Measurements from ENCODE around the gene HTR3D.
"Not testable (repeated sequence)": the region's sequence is repeated elsewhere in the genome, so short reads cannot be mapped to it uniquely, and the experiment has no call there.

Gene HTR3D, protein sequence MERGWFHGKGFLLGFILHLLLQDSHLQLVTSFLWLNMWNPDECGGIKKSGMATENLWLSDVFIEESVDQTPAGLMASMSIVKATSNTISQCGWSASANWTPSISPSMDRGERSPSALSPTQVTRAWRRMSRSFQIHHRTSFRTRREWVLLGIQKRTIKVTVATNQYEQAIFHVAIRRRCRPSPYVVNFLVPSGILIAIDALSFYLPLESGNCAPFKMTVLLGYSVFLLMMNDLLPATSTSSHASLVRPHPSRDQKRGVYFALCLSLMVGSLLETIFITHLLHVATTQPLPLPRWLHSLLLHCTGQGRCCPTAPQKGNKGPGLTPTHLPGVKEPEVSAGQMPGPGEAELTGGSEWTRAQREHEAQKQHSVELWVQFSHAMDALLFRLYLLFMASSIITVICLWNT

GRCh38 chr3:184031187-184031792, at the start of gene HTR3D:
Gene HTR3D (plus strand): TSS chr3:184031742. CDS start chr3:184031742, 0 bp downstream.
- no peak for DNase-seq (ENCODE audit: low spot score)

DNA sequence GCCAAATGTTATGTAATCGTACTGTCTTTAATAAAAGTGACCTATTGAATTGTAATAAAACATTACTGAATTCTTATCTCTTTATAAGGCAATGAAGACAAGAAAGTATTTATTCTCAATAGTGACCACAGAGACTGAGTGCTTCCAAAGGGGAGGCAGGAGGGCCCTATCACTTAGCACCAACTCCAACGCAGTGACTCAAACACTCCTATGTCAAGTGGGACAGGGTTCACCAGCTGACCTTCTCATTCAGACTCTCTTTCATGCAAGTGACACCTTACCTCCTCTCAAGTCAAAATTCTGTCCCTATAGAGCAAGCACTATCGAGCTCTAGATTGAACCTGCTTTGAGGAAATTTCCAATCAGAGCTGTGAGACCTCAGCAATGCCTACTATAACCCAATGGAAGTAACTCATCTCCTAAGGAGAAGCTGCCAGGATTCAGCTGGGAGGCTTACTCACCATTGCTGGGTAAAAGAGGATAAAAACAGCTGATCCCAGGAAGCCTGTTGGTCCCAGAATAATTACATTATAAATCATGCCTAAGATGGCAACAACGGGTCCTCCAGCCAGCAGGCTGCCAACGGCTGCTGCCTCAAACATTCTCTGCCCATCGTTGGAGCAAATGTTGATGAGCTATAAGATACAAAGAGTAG, 49.4 kb upstream of the HTR3D start:
- no peak for DNase-seq (ENCODE audit: low spot score)

DNA sequence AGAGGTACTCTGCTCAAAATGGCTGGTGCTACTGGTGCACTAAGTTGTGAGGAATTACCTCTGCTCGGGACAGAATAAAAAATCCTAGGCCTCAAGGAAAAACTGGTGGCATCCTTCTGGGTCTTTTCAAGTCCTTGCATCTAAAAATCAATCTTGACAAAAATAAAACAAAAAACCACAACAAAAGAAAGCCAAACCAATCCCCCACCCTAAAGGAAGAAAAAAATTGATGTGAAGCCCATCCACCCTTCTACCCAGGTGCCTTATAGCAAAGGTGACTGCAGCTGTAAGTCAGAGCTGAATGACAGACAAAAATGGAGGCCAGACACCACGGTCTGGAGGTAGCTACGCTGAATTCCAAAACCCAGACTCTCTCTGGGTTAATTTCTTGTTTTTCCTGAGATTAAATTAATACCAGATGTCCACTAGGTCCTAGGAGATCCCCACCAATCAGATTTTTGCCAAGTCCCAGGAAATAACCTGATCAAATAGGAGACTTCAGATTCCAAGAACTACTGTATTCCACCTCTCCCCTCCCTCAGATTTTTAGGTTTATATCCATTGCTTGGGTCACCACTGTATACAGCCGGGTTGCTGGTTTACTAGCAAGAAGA, 47.3 kb upstream of the HTR3D start:
- no peak for DNase-seq (ENCODE audit: low spot score)

DNA sequence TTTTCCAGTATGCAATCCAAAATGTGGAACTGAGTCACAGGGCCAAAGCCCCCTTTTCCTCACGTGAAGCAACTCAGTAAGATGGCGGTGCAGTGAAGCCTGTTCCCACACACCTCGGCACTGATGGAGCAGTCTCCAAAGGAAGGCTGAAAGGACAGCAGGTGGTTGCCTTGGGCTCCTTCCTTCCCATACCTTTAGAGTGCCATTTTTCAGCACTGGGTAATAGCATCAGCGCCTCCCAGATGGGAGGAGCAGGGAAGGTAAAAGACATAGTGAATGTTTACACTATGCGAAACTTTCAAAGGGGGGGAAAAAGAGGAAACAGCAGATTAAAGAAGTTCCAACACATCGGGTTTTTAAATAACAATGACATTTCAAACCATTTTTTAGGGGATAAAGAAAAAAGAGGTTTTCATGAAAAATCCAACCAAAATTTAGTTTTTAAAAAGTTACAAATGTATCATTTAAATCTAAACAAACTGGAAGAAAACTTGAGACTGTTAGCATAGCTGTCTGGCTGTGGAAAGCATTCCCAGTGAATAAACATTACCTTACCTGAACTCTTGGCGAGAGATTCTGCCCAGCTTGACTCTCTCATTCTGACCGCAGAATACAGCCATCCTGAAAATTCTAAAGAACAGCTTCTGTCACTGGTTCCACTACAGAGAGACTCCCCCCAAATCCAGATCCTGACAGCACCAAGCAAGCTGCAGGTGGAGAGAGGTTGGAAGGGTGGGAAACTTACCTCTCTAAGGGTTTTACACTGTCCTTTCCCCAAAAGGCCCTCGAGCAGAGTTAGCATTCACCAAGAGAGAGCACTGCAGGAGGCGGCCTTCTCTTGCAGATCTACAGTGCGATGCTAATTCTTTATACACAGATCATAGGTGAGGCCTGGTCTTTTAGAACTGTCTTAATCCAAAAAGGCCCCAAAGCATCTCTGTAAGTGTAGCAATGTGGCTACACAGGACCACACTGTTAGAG, 46.5 kb upstream of the HTR3D start:
- no peak for DNase-seq (ENCODE audit: low spot score)

DNA sequence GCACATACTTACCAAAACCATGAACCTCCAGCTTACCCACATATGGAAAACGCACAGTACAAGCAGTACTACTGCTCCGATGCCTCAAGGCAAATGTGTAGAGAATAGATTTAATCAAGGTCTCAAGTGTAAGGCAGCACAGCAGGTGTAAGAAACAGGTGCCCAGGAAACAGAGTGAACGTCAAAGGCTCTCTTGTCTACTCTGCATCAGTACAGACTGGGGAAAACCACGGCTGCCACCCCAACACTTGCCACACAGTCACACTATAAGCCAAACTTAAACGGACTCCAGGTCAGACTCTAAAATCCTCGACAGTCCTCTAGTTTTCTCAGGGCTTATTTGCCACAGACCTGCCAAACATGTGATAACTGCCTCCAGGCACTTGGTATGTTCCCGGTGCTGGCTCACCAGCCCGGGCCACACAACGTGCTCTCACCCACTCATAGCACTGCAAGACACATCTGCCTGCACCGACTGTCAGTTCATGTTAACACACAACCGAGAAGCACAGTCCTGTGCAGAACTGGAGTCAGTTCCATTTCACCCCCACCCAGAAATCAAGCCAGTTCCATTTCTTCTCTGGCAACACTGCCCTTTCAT, 44.4 kb upstream of the HTR3D start:
- DNase-seq (ENCODE audit: low spot score), result no peak

- DNase-seq (ENCODE audit: low spot score), result no peak
These were observed 43.2 kb upstream of the HTR3D start for GRCh38 chr3:183988216-183988790.

GRCh38 chr3:183991403-183991802, 40.1 kb upstream of the HTR3D start:
- no peak for DNase-seq (ENCODE audit: low spot score)

GRCh38 chr3:184001761-184002160, 29.8 kb upstream of the HTR3D start:
- no peak for DNase-seq (ENCODE audit: low spot score)

GRCh38 chr3:184002469-184002868, 29.1 kb upstream of the HTR3D start:
- no peak for DNase-seq (ENCODE audit: low spot score)

GRCh38 chr3:184003187-184003967, 28.2 kb upstream of the HTR3D start:
- no peak for DNase-seq (ENCODE audit: low spot score)

DNA sequence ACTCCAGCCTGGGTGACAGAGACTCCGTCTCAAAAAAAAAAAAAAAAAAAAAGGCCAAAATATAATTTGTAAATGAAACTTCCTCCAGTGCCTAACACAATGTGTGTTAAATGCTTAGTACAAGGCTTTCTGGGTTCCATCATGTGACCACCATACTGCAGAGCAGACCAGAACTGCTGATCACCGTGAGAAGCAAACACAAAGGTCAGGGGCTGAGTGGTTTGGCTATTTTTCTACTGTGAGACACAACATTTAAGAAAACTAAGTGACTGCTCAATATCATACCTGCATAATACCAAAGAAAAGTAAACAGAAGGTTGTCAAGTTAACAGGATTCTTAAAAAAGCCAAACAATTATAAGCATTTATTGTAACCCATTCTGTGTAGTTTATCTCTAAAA, 27.1 kb upstream of the HTR3D start:
- DNase-seq (ENCODE audit: low spot score), result peak; percentile 20

GRCh38 chr3:184005941-184006507, 25.5 kb upstream of the HTR3D start:
- DNase-seq (ENCODE audit: low spot score), result peak; percentile 36

- DNase-seq (ENCODE audit: low spot score), result not testable (repeated sequence)
These were observed 24.3 kb upstream of the HTR3D start for GRCh38 chr3:184007143-184007813.

- no peak for DNase-seq (ENCODE audit: low spot score)
These were observed 23.4 kb upstream of the HTR3D start for GRCh38 chr3:184008161-184008560.

DNA sequence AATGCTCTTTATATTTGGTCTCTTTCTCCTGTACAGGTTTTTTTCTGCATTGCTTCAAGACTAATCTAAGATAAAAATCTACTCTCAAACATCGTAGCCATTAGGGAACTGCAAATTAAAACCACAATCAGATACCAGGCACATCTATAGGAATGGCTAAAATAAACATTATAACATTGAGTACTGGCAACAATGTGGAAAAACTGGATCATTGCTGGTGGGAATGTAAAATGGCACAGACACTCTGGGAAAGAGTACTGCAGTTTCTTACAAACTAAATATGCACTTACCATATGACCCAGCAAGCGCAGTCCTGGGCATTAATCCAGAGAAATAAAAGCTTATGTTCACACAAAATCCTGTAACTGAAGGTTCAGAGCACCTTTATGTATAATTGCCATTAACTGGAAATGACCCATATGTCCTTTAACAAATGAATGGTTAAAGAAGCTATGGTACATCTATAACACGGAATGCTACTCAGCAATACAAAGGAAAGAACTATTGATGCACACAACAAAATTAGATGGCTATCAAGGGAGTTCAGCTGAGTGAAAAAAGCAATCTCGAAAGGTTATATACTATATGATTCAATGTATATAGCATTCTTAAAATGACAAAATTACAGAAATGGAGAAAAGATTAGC, 20.2 kb upstream of the HTR3D start:
- DNase-seq (ENCODE audit: low spot score), result no peak

- DNase-seq (ENCODE audit: low spot score), result no peak
These were observed 19.3 kb upstream of the HTR3D start for GRCh38 chr3:184011937-184012889.

- no peak for DNase-seq (ENCODE audit: low spot score)
These were observed 16.0 kb upstream of the HTR3D start for GRCh38 chr3:184015381-184016019.

Data from globus pallidus (tissue), 1 donor.